RWPE2 (cell line): ENCODE results near the gene RASEF.

Experiments
- ATAC-seq: fragments of 200-7000 bp; cut with Tn5 transposase; 3 replicates; pipeline ENCODE4 v1.9.1; 2021; ENCODE audit warnings: low read depth
- DNase-seq: peaks from one replicate; pipeline ENCODE4 v3.0.0-alpha.2; 2020; ENCODE audit warnings: low spot score
- H3K27ac ChIP-seq: fragments of 450-650 bp; 2 replicates; pipeline ENCODE4 v1.5.1; 2017; ENCODE audit warnings: mild to moderate bottlenecking; ENCODE audit not compliant: poor library complexity, severe bottlenecking
- H3K27me3 ChIP-seq: fragments of 250-450 bp; sonication (Bioruptor Pico); 2 replicates; pipeline ENCODE4 v1.5.1; 2021; ENCODE audit warnings: mild to moderate bottlenecking, moderate library complexity; ENCODE audit not compliant: insufficient read depth, poor library complexity, severe bottlenecking
- H3K36me3 ChIP-seq: fragments of 250-450 bp; sonication (Bioruptor Pico); 2 replicates; pipeline ENCODE4 v1.5.1; 2020; ENCODE audit warnings: low read depth, mild to moderate bottlenecking, moderate library complexity
- H3K4me1 ChIP-seq: fragments of 250-450 bp; sonication (Bioruptor Pico); 2 replicates; pipeline ENCODE4 v1.5.1; 2021; ENCODE audit warnings: mild to moderate bottlenecking, moderate library complexity; ENCODE audit not compliant: insufficient read depth, poor library complexity, severe bottlenecking
- H3K4me3 ChIP-seq: fragments of 250-450 bp; sonication (Bioruptor Pico); 2 replicates; pipeline ENCODE4 v1.5.1; 2021; ENCODE audit warnings: mild to moderate bottlenecking, moderate library complexity; ENCODE audit not compliant: severe bottlenecking
- H3K9me3 ChIP-seq: fragments of 250-450 bp; sonication (Bioruptor Pico); 2 replicates; pipeline ENCODE4 v1.5.1; 2021; ENCODE audit warnings: mild to moderate bottlenecking, moderate library complexity; ENCODE audit not compliant: severe bottlenecking
- TF ChIP-seq, protein P1 (sequence below): fragments of 450-650 bp; IDR thresholded peaks from one replicate; pipeline ENCODE4 v1.5.1; 2017; ENCODE audit warnings: mild to moderate bottlenecking, moderate library complexity; ENCODE audit not compliant: poor library complexity, severe bottlenecking

The RASEF gene

DNA sequence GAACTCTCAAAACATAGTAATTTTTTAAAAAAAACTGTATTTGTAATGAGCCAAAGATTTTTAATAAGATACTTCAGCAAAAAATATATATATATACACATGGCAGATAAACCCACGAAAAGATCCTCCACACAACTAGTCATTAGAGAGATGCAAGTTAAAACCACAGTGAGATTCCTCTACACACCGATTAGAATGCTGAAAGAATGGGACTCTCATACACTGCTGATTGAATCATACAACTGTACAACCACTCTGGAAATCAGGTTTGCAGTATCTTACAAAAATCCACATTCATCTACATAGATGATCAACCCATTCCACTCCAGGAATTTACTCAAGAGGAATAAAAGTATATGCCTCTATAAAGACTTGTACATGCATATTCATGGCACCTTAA lies 43.7 kb downstream of the RASEF start:
- TF ChIP-seq, protein P1, sequence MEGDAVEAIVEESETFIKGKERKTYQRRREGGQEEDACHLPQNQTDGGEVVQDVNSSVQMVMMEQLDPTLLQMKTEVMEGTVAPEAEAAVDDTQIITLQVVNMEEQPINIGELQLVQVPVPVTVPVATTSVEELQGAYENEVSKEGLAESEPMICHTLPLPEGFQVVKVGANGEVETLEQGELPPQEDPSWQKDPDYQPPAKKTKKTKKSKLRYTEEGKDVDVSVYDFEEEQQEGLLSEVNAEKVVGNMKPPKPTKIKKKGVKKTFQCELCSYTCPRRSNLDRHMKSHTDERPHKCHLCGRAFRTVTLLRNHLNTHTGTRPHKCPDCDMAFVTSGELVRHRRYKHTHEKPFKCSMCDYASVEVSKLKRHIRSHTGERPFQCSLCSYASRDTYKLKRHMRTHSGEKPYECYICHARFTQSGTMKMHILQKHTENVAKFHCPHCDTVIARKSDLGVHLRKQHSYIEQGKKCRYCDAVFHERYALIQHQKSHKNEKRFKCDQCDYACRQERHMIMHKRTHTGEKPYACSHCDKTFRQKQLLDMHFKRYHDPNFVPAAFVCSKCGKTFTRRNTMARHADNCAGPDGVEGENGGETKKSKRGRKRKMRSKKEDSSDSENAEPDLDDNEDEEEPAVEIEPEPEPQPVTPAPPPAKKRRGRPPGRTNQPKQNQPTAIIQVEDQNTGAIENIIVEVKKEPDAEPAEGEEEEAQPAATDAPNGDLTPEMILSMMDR = no peak
- ATAC-seq = no peak

GRCh38 chr9:83015897-83016296 lies 47.0 kb downstream of the RASEF start:
- no peak overlapping the region for H3K27ac ChIP-seq
- ATAC-seq = no peak
- no peaks in the 10 kb centered on the region for H3K36me3 ChIP-seq
- H3K4me1 ChIP-seq = peaks cover 4% of the 10 kb centered on the region
- no peak overlapping the region for H3K4me3 ChIP-seq
- TF ChIP-seq, protein P1 = no peak
- H3K9me3 ChIP-seq = peaks cover 2% of the 10 kb centered on the region
- H3K27me3 ChIP-seq = no peaks in the 10 kb centered on the region
- no peak for DNase-seq

More for the DNA sequence above, 43.7 kb downstream of the RASEF start:
- DNase-seq = no peak
- Histone ChIP-seq H3K36me3 (no peaks in the 10 kb centered on the region), H3K27me3 (no peaks in the 10 kb centered on the region), H3K4me3 (no peak overlapping the region), H3K9me3 (peaks cover 2% of the 10 kb centered on the region), H3K27ac (no peak overlapping the region), H3K4me1 (no peaks in the 10 kb centered on the region)

DNA sequence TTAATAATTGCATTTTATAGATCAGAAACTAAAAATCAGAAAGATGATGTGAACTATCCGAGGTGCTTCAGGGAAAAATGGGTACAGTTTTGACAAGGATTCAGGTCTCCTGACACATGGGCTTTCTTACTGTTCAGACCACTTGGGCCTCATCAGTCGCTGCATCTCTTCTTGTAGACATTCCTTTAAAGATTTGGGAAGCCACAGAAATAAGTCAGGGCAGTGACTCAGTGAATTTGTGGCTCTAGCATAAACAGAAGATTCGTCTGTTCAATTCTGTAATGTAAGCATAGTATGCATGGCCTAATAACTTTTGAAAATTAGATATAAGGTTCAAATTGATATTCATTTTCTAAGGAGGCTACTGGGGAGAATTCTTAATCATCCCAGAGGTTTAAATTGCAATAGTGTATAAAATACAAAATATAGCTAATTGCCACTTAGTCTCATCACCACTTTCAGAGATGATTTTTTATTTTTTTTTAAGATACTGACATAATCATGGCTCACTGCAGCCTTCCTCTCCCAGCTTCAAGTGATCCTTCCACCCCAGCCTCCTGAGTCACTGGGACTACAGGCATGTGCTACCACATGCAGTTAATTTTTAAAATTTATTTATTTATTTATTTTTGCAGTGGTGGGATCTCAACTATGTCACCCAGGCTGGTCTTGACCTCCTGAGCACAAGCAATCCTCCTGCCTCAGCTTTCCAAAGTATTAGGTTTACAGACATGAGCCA lies 48.9 kb downstream of the RASEF start:
- H3K36me3 ChIP-seq = no peaks in the 10 kb centered on the region
- H3K9me3 ChIP-seq = peaks cover 2% of the 10 kb centered on the region
- TF ChIP-seq, protein P1 = no peak
- peaks cover 4% of the 10 kb centered on the region for H3K4me1 ChIP-seq
- H3K27ac ChIP-seq = no peak overlapping the region
- no peak overlapping the region for H3K4me3 ChIP-seq
- no peaks in the 10 kb centered on the region for H3K27me3 ChIP-seq
- DNase-seq = no peak
- no peak for ATAC-seq

GRCh38 chr9:83012922-83013838 lies 49.8 kb downstream of the RASEF start:
- Histone ChIP-seq H3K4me1 (peaks cover 4% of the 10 kb centered on the region), H3K27ac (no peak overlapping the region), H3K36me3 (no peaks in the 10 kb centered on the region), H3K4me3 (no peak overlapping the region), H3K9me3 (peaks cover 2% of the 10 kb centered on the region), H3K27me3 (no peaks in the 10 kb centered on the region)
- TF ChIP-seq, protein P1 = no peak
- ATAC-seq (no peak), DNase-seq (no peak)
